ENCODE results near the gene SLC22A17.

Gene SLC22A17

DNA sequence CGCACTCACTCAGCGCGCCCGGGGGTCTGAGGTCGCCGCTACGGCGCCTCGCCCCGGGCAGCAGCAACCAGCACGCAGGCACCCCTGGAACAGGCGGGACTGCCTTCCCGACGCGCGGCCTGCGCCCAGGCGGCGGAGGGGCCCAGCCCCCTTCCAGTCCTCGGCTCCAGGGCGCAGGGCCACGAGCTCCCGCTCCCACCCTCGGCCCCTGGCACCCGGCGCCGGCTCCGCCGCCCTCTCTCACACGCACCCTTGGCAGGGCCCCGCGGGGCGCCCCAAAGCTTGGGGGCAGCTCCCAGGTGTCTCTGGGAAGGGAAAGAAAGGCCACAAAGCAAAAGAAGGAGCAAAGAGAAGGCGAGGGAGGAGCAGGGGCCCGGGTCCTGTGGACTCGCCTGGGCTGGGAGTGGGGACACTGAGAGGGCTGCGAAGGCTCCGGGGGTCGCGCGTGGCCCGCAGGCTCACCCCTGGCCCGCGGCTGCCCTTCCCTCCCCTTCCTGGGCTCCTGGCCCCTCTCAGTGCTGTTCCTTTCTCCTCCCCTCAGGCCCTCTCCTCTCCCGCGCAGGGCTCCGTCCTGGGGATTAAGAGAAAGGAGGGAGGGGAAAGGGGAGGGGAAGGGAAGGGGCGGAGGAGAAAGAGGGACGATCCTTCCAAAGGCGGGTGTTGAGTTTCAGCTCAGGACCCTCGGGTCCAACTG lies 13.2 kb upstream of the SLC22A17 start:
- Histone ChIP-seq H3K27me3 (ENCODE audit: control insufficient read depth, insufficient read depth, low read length) (peaks cover 23% of the 10 kb centered on the region), H3K36me3 (ENCODE audit: control insufficient read depth, insufficient read depth, low read length) (no peaks in the 10 kb centered on the region), H3K9me3 (ENCODE audit: control insufficient read depth, low read length) (no peaks in the 10 kb centered on the region), H3K4me3 (ENCODE audit: low read length) (no peak overlapping the region), H3K4me1 (ENCODE audit: control insufficient read depth, insufficient read depth, low read length) (peaks cover 5% of the 10 kb centered on the region), H3K9ac (ENCODE audit: low read length) (peak overlapping the region; percentile 43)

DNA sequence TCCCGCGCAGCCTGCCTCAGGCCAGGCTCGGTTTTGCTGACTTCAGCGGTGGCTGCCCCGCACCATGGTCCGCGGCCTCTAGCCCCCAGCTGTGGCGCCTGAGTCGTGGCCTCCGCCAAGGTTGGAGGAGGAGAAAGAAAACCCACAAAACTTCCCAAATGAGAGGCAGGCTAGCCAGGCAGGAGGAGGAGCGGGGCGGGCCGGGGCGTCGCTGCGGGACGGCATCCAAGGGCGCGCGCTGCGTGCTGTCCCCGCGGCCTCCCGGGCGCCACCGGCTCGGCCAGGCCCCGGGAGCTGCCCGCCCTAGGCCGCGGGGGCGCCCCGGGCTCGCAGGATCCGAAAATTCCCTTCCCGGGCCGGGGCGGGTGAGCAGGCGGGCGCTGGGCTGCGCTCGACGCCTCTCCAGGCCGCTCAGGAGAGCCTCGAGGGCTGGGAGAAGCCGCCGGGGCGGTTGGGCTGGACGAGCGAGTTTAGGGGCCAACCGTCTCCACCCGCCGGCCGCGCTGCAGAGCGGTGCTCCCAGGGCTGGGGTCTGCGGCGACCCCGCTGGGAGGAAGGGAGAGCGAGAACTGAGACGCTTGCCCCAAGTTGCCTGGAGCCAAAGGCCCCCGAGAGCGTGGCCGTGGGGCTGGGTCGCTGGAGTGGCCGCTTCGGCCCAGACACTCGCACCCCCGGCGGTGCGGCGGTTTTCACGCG lies 12.5 kb upstream of the SLC22A17 start, which contains the start of gene EFS:
Gene EFS, minus strand, starts transcription at position 137 of the 696 bp plus-strand sequence. CDS start 147 bp downstream, outside the sequence.
- H3K27me3 ChIP-seq (ENCODE audit: control insufficient read depth, insufficient read depth, low read length): peaks cover 24% of the 10 kb centered on the region
- H3K9me3 ChIP-seq (ENCODE audit: control insufficient read depth, low read length): no peaks in the 10 kb centered on the region
- peaks cover 5% of the 10 kb centered on the region for H3K4me1 ChIP-seq (ENCODE audit: control insufficient read depth, insufficient read depth, low read length)
- H3K9ac ChIP-seq (ENCODE audit: low read length): peak within 1 kb of the TSS; percentile 60
- H3K4me3 ChIP-seq (ENCODE audit: low read length): no peak within 1 kb of the TSS
- H3K36me3 ChIP-seq (ENCODE audit: control insufficient read depth, insufficient read depth, low read length): no peaks in the 10 kb centered on the region

DNA sequence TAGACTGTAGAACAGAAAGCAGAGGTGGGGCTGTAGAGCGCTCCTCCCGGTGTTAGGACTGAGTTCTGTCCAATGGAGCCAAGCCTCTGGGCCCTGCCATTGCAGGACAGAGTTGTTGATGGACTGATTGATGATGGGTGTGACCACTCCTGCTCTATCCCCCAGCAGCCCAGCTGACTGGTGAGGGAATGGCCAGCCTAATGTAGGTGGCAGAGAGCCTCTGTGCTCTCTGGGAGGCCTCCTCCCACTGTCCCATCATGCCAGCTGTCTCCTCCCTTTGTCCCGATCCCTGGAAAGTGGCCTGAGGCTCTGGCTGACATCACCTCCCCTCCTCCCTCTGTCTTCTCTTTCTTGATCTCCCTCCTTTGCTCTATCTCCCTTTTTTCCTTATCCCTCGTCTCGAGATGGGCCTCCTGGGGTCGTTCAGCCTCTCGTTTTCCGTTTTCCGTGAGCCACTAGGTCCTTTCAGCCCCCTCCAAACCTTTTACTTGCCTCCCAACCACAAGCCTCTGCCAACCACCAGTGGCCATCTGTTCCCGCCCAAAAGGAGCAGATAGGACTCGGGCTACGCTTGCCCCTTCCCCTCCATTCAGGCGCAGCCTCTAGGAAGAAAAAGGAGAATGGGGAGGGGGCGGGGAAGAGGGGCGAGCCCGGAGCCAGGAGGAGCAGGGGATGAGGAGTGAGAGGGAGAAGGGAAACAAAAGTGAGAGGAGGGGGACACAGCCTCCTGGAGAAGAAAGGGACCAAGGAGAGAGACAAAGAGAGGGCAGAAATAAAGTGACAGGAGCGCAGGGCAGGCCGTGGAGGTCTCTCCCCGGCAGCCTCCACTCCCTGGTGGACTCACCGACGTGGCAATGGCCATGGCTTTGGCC lies 11.7 kb upstream of the SLC22A17 start:
- H3K4me1 ChIP-seq (ENCODE audit: control insufficient read depth, insufficient read depth, low read length): peaks cover 5% of the 10 kb centered on the region
- H3K27me3 ChIP-seq (ENCODE audit: control insufficient read depth, insufficient read depth, low read length): peaks cover 27% of the 10 kb centered on the region
- H3K4me3 ChIP-seq (ENCODE audit: low read length): no peak overlapping the region
- no peaks in the 10 kb centered on the region for H3K9me3 ChIP-seq (ENCODE audit: control insufficient read depth, low read length)
- no peaks in the 10 kb centered on the region for H3K36me3 ChIP-seq (ENCODE audit: control insufficient read depth, insufficient read depth, low read length)
- H3K9ac ChIP-seq (ENCODE audit: low read length): peak overlapping the region; percentile 60

DNA sequence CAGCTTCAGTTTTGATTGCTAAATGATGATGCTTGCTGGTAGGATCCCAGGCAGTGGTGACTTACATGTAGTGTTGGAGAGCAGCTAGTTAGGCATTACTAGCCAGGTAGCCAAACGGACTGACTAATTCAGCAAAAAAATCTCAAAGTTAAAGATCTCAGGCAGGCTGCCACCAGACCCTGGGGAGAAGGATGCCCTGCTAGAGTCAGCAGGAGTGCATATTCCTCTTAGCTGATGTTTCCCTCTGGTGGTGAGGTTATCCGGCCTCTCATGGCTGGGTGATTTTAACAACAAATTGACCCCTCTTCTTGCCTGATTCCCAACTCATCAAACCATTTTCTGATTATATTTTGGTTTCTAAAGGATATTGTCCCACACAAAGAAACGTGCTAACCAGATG lies 9.5 kb upstream of the SLC22A17 start:
- H3K4me1 ChIP-seq (ENCODE audit: control insufficient read depth, insufficient read depth, low read length): peaks cover 5% of the 10 kb centered on the region
- H3K4me3 ChIP-seq (ENCODE audit: low read length): no peak overlapping the region
- H3K9ac ChIP-seq (ENCODE audit: low read length): no peak overlapping the region

DNA sequence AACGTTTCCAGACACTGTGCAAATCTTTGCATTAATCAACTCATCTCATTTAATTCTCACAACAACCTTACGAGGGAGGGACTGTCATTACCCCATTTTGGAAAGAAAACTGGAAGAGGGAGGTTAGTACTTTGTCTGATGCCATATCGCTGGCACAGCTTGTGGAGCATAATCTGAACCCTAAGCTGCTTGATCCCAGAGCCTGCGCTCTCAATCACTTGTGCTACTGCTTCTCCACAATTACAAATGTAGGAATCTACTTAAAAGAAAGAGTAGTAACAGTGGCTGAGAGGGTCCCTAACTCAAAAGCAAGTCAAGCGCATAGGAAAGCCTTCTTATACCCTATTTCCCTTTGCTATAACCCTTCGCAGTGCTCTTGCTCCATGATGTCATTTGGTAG lies 9.1 kb upstream of the SLC22A17 start:
- Histone ChIP-seq H3K4me3 (ENCODE audit: low read length) (no peak overlapping the region), H3K36me3 (ENCODE audit: control insufficient read depth, insufficient read depth, low read length) (no peaks in the 10 kb centered on the region), H3K4me1 (ENCODE audit: control insufficient read depth, insufficient read depth, low read length) (peaks cover 5% of the 10 kb centered on the region), H3K27me3 (ENCODE audit: control insufficient read depth, insufficient read depth, low read length) (peaks cover 27% of the 10 kb centered on the region), H3K9me3 (ENCODE audit: control insufficient read depth, low read length) (no peaks in the 10 kb centered on the region), H3K9ac (ENCODE audit: low read length) (no peak overlapping the region)

More for the DNA sequence above, 9.5 kb upstream of the SLC22A17 start:
- Histone ChIP-seq H3K36me3 (ENCODE audit: control insufficient read depth, insufficient read depth, low read length) (no peaks in the 10 kb centered on the region), H3K27me3 (ENCODE audit: control insufficient read depth, insufficient read depth, low read length) (peaks cover 27% of the 10 kb centered on the region), H3K9me3 (ENCODE audit: control insufficient read depth, low read length) (no peaks in the 10 kb centered on the region)

DNA sequence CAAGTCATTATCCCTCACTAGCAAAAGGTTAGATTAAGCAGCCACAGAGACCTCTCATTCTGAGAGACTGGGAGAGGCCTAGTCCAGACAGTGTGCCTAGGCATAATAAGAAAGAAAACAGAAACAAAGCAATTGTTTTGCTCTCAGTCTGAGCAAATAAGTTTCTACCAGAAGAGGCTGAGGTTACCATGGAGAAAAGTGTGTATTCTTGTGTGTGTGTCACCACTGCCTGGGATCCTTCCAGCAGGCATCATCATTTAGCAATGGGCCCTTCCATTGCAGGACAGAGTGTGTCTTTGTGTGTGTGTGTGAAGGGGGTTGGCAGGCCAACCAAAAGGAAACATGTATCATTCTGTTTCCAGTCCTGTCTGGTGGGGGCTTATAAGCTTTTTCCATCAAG lies 8.6 kb upstream of the SLC22A17 start:
- H3K27me3 ChIP-seq (ENCODE audit: control insufficient read depth, insufficient read depth, low read length): peaks cover 27% of the 10 kb centered on the region
- H3K4me1 ChIP-seq (ENCODE audit: control insufficient read depth, insufficient read depth, low read length): peaks cover 5% of the 10 kb centered on the region
- H3K9ac ChIP-seq (ENCODE audit: low read length): no peak overlapping the region
- no peaks in the 10 kb centered on the region for H3K9me3 ChIP-seq (ENCODE audit: control insufficient read depth, low read length)
- no peaks in the 10 kb centered on the region for H3K36me3 ChIP-seq (ENCODE audit: control insufficient read depth, insufficient read depth, low read length)
- H3K4me3 ChIP-seq (ENCODE audit: low read length): no peak overlapping the region

DNA sequence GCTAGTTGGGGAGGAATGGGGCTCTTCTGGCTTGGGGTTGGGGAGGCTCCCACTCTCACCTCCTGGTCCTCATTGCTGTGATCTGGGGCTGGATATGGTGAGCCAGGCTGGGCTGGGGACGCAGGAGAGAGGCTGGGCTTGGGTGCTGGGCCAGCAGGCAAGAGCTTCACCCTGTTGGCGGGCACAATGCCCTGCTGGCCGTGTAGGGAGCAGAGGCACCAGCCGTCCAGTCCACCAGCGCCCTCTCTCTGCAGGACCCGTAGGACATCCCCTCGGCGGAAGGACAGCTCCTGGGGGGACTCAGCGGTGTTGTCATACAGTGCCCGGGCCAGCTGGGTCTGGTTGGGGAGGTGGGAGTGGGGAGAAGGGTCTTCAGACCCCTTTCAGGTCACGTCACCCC lies 7.8 kb upstream of the SLC22A17 start:
- Histone ChIP-seq H3K9me3 (ENCODE audit: control insufficient read depth, low read length) (no peaks in the 10 kb centered on the region), H3K9ac (ENCODE audit: low read length) (no peak overlapping the region)

DNA sequence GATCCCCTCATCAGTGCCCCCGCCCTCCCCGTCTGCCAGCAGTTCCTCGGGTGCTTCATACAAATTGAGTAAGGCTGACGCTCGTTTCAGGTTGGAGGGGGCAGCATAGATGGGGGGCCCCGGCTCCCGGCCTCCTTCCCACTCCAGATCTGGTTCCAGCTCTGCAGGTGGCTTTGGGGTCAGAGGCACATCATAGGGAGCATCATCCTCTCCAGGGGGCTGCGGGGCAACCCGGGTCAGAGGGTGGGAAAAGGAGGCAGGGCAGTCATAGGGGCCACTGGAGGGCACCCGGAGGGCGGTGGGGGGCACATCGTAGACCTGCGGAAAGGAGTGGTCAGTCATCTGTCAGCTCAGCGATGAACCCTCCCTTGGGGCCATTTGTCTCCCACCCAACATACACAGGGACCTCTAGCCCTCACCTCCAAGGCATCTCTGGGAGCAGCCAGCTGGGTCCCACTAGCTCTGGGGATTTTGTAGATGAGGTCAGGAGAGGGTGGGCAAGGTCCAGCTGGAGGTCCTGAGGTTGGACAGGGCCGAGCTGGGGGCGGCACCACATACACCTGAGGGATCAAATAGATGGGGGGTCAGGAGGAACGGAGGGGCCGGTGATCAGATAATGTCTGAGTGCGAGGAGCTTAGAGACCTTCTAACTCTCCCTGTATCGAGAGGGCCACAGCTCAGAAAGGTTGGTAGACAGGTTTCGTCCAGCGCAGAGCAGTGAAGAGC lies 7.2 kb upstream of the SLC22A17 start:
- H3K4me1 ChIP-seq (ENCODE audit: control insufficient read depth, insufficient read depth, low read length): peaks cover 5% of the 10 kb centered on the region
- no peak overlapping the region for H3K9ac ChIP-seq (ENCODE audit: low read length)
- H3K9me3 ChIP-seq (ENCODE audit: control insufficient read depth, low read length): no peaks in the 10 kb centered on the region
- peaks cover 19% of the 10 kb centered on the region for H3K27me3 ChIP-seq (ENCODE audit: control insufficient read depth, insufficient read depth, low read length)
- no peak overlapping the region for H3K4me3 ChIP-seq (ENCODE audit: low read length)
- no peaks in the 10 kb centered on the region for H3K36me3 ChIP-seq (ENCODE audit: control insufficient read depth, insufficient read depth, low read length)

More for the DNA sequence above, 7.8 kb upstream of the SLC22A17 start:
- Histone ChIP-seq H3K36me3 (ENCODE audit: control insufficient read depth, insufficient read depth, low read length) (no peaks in the 10 kb centered on the region), H3K4me1 (ENCODE audit: control insufficient read depth, insufficient read depth, low read length) (peaks cover 5% of the 10 kb centered on the region), H3K4me3 (ENCODE audit: low read length) (no peak overlapping the region), H3K27me3 (ENCODE audit: control insufficient read depth, insufficient read depth, low read length) (peaks cover 21% of the 10 kb centered on the region)

DNA sequence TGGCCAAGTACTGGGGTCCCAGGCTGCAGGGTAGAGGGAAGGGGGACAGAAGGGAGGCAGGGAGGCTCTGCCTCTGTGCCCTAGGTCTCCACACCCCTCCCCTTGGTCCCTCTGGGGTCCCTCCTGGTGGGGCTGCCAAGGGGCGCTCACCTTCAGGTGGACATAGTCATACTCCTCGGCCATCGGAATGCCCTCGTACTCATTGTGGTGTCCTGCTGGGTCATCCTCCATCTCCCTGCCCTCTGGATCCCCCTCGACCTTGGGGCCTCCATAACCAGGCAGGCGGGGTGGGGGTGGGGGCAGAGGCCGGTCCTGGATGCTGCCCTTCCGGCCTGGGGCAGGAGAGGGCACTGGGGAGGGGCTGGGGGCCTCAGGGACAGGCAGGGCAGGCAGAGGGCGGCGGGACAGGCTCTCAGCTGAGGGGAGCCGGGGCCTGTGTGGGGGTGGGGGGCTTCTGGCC lies 6.5 kb upstream of the SLC22A17 start:
- Histone ChIP-seq H3K4me1 (ENCODE audit: control insufficient read depth, insufficient read depth, low read length) (no peaks in the 10 kb centered on the region), H3K9ac (ENCODE audit: low read length) (no peak overlapping the region), H3K27me3 (ENCODE audit: control insufficient read depth, insufficient read depth, low read length) (peaks cover 13% of the 10 kb centered on the region), H3K9me3 (ENCODE audit: control insufficient read depth, low read length) (no peaks in the 10 kb centered on the region), H3K4me3 (ENCODE audit: low read length) (no peak overlapping the region), H3K36me3 (ENCODE audit: control insufficient read depth, insufficient read depth, low read length) (no peaks in the 10 kb centered on the region)

DNA sequence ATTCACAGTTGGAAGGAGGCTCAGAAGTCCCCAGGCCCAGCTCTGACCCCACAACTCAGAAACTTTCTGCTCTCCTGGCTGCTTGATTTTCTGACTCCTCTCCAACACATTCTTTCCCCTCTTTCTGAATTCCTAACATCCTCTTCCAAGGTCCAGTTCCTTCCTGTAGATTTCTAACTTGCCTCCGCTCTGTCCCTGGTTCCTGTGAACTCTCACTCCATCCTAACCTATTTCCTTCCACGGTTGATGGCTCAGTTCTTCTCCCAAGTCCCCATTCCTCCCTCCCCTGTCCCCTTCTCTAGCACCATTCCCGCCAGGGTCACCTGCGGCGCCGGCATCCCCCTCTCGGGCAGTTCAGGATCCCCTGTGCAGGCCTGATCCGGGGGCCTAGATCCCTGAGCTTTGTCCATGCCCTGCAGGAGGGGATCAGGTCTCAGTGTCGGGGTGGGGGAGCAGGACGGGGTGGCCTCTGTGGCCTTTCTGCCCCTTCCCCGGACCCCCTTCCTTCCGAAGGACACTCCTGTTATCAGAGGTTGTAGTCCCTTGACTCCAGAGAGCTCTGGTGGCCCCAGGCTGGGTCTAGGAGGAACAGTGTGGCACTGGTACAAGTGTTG lies 6.0 kb upstream of the SLC22A17 start:
- H3K4me1 ChIP-seq (ENCODE audit: control insufficient read depth, insufficient read depth, low read length): no peaks in the 10 kb centered on the region
- no peaks in the 10 kb centered on the region for H3K9me3 ChIP-seq (ENCODE audit: control insufficient read depth, low read length)
- no peak overlapping the region for H3K4me3 ChIP-seq (ENCODE audit: low read length)
- no peak overlapping the region for H3K9ac ChIP-seq (ENCODE audit: low read length)
- peaks cover 8% of the 10 kb centered on the region for H3K27me3 ChIP-seq (ENCODE audit: control insufficient read depth, insufficient read depth, low read length)
- no peaks in the 10 kb centered on the region for H3K36me3 ChIP-seq (ENCODE audit: control insufficient read depth, insufficient read depth, low read length)

DNA sequence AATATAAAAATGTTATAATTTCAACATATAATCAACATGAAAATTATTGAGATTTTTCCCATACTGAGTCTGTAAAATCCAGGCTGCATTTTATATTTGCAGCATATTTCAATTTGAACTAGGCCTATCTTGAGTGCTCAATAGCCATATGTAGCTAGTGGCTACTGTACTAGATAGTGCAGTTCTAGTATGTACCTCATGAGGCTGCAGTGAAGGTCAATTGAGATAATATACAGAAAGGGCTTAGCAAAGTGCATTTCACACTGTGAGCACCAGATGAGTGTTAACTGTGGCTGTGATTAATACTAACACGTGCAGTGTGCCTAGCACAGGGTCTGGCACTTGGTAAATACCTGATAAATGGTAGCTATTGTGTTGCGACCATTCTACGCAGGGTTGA lies 5.4 kb upstream of the SLC22A17 start:
- Histone ChIP-seq H3K4me1 (ENCODE audit: control insufficient read depth, insufficient read depth, low read length) (peaks cover 1% of the 10 kb centered on the region), H3K27me3 (ENCODE audit: control insufficient read depth, insufficient read depth, low read length) (peaks cover 13% of the 10 kb centered on the region), H3K9ac (ENCODE audit: low read length) (no peak overlapping the region), H3K9me3 (ENCODE audit: control insufficient read depth, low read length) (no peaks in the 10 kb centered on the region), H3K4me3 (ENCODE audit: low read length) (no peak overlapping the region), H3K36me3 (ENCODE audit: control insufficient read depth, insufficient read depth, low read length) (no peaks in the 10 kb centered on the region)
